A172 (cell line): Measurements from ENCODE around the gene POGZ. TPM values are rescaled to one million over a fixed set of nuclear protein-coding genes. Genes with fewer than 3 reads are reported as not detected.
A peak's percentile ranks its signal among the peaks of the same experiment; 100 is the strongest.
"Not testable (repeated sequence)": the region's sequence is repeated elsewhere in the genome, so short reads cannot be mapped to it uniquely, and the experiment has no call there.

ENCODE experiments used
- DNase-seq: peaks from one replicate; pipeline ENCODE4 v3.0.0-alpha.2; 2015; ENCODE audit warnings: low spot score
- total RNA-seq: library from RNA; depleted of rRNA; stranded (reverse); fragments of >200 nt; shearing (Covaris generic); gene quantifications from 2 replicates; pipeline ENCODE4 v1.2.3, GENCODE V29; 2014

The POGZ gene
- total RNA-seq, 1 experiment from 2014 or later: 30.3 TPM

DNA sequence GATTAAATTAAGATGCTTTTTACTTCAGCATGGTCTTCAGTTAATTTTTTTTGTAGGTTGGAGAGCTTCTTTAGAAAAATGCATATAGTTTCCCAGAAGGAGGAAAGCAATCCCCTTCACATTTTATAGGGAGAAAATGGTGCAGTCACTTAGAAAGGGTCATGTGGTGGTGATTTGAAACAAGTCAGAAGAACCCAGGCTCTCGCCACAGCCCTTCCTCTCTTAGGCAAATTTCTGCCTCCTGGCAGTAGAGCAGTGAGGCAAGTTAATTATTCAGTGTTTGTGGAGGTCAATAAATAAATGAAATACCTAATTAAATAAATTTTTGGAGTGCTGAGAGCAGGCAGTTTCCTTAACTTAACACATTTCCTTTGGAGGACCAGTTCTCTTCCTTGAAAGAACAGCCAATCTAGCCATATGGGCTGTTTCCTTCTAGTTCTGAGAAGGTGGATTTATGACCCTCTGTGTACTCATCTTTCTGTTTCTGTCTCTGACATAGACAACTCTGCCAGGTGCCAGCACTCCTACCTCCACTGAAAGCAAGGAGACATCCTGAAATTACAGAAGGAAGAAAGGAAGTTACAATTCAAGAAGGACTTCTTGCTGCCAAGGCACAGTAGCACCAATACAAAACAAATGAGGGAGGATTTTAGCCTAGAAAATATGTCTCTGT is 19.0 kb upstream of the POGZ start:
- DNase-seq: no peak

DNA sequence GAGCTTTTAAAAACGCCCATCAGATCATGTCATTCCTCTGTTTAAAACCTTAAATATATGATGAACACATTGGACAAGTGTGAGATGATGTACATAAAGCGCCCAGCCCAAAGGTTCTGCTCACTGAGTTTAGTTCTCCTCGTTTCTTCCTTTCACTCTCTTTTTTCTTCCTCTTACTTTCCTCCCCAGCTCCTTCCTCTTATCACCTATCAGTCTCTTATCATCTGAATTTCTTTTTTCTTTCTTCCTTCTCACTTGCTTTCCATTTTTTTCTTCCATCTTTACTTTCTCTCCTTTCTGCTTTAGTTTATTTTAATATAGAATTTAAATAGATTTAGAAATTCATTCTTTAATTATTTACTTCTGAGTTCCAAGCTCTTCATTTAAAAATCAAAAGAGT is 17.8 kb upstream of the POGZ start:
- no peak for DNase-seq

DNA sequence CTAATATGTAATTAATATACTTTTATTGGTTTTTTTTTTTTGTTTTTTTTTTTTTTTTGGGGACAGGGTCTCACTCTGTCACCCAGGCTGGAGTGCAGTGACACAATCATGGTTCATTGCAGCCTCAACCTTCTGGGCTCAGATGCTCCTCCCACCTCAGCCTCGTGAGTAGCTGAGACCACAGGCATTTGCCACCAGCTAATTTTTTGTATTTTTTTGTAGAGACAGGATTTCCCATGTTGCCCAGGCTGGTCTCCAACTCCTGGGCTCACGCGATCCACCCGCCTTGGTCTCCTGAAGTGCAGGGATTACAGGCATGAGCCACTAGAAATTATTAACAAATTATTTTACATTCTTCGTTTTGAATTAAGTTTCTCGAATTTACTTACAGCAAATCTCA is 16.8 kb upstream of the POGZ start:
- DNase-seq: no peak

DNA sequence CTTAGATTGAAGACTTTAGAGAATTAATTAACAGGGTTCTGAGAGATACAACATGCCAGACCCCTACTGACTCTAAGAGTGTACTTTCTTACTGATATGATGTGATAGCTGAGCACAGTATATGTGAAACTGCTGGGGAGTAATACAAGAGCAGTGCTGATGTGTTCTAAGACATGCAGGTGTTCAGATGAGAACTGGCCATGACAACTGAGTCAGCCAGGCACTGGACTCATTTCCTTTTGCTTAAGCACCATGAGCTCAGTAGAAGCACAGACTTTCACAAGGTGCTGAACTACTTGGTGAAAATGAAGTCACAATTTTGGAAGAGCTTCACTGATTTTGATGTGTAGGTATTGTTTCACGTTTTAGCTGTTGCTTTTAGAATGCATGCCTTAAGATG is 15.9 kb upstream of the POGZ start:
- DNase-seq: no peak

DNA sequence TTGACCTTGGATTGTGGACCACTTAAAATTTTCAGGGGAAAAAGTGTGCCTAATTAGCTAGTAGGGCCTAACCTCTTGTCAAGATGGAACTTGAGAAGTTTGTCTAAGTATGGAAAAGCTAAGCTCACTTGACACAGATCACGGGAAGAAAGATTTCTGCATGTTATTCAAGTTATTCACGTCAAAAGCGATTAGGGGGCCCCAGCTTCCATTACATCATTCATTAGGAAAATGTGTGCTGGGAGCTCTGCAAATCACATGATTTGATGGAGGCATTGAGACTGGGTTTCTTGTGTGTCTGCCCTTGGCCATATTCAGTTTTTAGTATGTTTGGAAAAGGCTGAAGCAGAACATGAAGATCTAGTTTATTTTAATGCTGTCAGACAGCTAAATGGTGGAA is 15.5 kb upstream of the POGZ start:
- no peak for DNase-seq

DNA sequence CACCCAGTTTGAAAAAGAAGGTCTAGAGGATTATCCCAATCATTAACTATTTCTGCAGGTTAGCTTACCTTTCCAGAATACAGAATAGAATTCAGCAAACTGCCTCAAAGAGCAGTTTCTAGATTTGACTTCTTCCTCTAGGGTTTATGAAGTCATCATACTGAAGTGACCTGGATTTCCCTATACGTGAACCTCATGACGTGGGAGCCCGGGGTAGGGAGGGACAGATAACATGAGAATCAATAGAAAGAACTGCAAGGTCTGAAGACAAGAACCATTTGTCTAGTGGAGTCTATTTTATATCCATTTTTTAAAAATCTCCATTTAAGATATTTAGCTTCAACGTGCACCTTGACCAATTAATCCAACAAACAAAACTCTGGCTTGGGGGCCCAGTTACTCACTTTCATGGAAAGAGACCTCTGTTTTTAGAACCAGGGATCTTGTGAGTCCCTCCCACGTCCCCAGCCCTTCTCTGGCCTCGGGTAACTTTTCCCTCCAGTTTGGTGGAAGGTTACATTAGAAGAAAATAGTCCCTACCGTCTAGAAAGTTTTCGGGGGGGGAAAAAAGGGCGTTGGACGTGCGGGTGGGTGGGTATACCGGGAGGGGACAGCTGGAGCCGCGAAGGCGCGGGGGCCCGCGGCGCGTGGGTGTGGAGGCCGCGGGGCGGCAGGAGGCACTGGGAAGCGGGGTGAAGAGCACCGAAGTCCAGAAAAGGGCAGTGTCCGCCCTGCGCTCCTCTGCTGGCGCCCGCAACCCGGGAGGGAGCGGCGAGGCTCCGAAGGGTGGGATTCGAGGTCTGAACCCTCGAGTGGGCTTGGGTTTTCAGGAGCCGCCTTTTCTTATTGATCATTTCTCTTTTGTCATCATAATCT is 13.8 kb upstream of the POGZ start:
- no peak for DNase-seq

DNA sequence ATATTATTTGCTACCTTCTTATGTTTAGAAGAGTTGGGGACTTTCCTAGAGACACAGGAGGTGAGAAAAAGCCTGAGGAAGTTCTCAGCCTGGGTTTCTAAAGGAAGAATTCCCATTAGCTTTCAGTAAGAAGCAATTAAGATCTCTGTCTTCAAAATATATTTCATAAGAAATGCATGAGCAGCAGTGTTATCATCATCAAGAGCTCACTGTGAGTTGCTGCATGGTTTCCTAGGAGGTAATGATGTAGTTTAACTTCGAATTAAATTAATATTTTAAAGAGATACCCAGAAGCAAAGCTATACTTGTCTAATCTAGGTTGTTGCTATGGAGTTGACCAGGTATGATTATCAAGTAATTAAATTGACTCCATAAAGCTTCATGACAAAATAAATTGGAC is 5.7 kb upstream of the POGZ start:
- DNase-seq: no peak

DNA sequence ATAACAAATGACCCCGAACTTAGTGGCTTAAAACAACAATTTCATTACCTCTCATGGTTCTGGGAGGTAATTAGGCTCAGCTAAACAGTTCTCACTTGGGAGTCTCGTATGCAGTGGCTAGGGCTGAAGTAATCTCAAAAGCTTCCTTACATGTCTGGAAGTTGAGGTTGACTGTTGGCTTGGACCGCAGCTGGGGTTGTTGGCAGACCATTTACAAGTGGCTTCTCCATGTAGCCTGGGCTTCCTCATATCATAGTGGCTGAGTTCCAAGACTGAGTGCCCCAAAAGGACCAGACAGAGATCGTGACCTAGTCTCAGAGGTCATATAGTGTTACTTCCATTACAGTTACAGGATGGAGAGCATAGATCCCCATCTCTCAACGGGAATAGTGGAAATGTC is 2.4 kb upstream of the POGZ start:
- no peak for DNase-seq

DNA sequence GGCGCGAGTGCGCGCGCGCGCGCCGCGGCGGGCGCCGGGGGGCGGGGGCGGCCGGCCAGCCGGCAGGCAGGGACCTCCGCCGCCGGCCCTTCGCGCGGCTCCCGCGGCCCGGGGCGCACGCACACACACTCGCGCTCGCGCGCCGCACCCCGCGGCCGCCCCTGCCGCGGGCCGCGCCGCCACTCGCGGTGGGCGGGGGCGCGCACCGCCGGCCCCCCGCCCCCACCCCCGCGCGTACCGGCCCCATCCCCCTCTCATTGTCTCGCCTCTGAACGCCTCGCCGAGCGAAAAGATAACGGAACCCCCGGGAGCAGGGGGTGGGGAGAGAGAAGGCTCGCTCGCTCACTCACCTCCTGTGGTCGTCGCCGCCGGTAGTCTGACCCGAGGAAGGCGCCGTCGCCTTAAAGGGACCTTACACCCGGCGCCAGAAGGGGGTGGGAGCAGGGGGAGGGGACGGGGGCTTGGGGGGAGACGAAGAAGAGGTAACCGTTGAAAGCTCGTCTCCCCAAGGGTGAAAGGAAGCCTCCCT is 428 bp downstream of the POGZ start:
- peak; percentile 74 for DNase-seq

DNA sequence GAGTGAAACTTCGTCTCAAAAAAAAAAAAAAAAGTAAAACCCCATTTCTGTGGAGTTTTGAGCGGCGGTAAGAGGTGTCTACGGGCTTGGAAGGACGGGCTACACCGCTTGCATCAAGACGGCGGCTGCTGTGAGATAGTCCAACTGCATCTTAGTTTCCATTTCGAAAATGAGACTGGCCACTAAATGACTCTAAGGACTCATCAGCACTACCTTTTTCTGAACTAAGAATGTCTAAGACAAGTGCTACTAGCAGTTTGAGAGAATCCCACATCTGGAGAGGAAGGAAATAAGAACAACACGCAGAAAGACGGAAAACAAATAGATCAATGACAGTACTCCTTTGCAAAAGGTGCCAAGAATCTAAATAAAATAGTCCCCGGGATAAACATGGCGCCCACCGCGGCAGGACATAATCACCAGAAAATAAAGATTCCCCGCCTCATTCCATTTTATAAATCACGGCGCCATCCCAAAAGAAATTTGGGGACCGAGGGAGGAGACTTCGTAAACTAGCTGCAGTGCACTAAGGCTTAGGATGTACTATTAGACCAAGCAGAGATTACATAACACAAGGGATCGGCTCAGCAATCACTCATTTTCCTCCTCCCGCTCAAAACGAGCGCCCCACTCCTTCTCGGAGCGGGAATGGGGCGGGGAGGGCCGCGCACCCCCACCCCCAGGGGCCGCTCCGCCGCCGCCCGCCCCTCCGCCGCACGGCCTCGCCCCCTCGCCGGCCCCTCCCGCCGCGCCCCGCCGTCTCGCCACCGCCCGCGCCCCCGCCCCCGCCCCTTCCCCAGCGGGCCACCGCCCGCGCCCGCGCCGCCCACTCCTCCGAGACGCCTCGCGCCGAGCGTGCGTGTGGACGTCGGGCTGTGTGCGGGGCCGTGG is 1.1 kb downstream of the POGZ start:
- peak; percentile 92 for DNase-seq

DNA sequence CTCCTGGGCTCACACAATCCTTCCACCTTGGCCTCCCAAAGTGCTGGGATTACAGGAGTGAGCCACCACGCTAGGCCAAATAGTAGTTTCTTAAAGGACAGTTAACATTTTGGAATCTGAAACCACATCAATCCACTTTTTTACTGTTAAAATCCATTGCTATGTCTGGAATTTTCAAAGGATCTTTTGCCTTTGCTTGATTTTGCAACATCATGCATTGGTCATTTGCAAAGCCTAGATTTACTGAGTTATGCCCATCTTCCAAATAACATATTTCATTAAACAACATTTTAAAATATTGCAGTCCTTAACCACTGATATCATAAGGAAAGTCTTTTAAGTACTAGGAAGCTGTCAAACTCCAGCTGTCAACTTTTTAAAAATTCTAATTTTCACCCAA is 3.3 kb downstream of the POGZ start:
- no peak for DNase-seq

DNA sequence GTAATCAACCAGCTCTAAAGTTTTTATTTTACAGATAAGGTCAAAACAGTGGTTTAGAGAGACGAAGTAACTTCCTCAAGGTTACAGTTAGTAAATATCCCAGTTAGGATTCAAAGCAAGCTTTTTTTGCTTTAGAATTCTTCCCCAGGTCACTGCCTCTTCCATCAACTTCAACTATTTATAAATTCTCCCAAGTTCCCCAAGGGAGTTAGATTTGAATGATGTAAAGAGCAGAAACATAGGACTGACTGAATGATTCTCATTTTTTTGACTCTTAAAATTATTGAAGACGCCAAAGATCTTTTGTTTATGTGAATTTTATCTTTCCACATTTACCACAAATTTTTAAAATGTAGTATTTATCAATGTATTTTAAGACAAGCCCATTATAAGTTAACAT is 4.1 kb downstream of the POGZ start:
- no peak for DNase-seq

DNA sequence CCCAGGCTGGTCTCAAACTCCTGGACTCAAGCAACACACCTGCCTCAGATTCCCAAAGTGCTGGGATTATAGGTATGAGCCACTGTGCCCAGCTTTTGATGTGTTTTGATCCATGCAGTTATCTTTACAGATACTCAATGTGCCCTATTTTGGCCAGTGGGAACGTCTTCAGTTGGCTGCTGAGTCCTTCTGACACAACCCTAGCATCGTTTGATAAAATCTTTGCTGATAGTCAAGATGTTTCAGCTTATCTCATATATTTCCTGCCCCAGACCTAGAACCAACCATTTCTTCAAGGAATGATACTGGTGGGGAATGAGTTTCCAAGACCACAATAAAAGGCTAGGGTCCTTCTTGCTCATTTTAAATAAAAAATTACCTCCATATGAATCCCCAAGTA is 11.6 kb downstream of the POGZ start:
- DNase-seq: no peak

DNA sequence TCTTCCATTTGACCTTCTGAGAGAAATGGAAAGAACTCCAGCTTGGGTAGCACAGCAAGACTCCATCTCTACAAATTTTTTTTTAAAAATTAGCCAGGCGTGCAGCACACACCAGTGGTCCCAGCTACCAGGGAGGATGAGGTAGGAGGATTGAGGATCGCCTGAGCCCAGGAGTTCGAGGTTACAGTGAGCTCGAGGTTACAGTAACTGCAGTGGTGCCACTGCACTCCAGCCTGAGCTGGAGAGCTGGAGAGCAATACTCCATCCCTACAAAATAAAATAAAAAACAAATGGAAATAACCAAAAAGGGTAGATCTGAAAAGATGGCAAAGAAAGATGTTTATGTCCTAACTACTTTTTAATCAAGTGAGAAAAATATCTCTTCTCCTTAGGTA is 14.5 kb downstream of the POGZ start:
- DNase-seq: no peak

DNA sequence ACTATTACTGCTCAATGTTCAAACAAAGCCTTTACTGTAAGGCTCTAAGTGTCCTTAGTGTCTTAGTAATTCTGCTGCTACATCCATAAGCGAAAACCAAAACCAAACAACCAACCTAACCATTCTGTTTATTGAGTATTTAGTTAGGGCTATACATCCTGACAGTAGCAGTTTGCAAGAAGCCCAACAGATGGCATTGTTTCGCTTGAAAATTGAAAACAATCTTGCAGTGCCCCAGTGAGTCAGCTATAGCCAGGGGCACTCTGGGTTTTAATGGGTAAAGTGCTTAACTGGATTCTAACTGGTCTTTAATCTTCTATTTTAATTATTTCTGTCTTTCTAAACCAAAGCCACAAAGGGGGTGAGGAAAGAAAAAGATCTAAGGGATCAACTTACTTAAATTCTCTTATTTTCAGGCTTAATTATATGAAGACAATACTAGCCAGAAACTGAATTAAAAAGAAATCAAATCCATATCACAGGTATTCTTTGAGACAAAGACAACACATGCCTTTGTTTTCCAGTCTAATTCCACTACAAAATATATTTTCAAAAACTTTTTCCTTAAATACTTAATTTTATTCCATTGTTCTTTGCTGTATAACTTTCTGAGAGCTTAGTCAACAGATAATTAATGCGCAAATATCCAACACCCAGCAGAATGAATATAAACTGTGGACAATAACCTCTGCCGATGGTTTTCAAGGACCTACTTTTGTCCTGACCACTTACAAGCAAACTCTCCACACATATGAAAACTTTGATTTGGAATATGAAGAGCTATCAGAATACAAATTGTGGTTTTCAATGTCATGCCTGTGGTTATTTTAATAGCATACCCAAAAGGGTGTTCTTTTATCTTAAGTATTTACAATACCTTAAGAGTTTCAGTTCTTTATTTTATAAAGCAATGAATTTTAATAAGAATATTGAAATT is 15.2 kb downstream of the POGZ start:
- peak; percentile 93 for DNase-seq

DNA sequence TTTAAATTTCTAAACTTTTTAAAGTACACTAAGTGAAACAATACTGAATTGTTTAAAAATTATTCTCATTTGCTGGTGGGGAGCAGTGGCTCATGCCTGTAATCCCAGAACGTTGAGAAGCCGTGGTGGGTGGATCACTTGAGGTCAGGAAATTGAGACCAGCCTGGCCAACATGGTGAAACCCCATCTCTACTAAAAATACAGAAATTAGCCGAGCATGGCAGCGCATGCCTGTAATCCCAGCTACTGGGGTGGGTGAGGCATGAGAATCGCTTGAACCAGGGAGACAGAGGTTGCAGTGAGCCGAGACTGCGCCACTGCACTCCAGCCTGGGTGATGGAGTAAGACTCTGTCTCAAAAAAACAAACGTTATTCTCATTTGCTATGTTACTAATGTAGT is 21.9 kb downstream of the POGZ start:
- not testable (repeated sequence) for DNase-seq

DNA sequence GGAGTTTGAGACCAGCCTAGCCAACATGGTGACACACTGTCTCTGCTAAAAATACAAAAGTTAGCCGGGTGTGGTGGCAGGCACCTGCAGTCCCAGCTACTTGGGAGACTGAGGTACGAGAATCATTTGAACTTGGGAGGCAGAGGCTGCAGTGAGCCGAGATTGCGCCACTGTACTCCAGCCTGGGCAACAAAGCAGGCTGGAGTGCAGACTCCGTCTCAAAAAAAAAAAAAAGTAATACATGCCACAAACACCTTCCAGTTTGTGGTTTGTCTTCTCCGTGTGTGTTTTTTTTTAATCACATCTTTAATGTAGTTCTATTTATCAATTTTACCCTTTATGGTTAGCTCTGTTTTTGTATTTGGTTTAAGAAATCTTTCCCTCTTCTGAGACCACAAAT is 22.3 kb downstream of the POGZ start:
- DNase-seq: no peak

DNA sequence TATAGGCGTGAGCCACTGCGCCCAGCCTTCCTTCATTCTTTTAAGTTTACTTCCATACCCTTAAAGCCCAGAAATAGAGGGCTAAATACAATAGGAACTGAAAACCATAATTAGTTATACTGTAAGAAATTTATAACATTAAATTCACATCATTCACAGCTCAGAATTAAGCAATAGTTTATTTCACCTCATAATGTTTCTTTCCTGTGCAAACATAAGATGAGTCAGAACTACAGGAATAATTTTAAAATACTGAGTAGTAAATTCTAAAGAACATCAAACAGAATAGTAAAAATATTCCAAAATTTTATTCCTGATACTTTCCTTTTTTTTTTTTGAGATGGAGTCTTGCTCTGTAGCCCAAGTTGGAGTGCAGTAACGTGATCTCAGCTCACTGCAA is 24.1 kb downstream of the POGZ start:
- no peak for DNase-seq

DNA sequence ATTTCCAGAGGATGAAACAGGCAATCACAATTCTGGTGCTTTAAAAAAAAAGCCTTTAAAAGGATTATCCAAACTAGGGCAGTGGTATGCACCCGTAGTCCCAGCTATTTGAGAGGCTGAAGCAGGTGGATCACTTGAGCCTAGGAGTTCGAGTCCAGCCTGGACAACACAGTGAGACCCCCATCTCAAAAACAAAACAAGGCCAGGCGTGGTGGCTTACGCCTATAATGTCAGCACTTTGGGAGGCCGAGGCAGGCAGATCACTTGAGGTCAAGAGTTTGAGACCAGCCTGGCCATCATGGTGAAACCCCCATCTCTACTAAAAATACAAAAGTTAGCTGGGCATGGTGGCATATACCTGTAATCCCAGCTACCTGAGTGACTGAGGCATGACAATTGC is 25.5 kb downstream of the POGZ start:
- not testable (repeated sequence) for DNase-seq

DNA sequence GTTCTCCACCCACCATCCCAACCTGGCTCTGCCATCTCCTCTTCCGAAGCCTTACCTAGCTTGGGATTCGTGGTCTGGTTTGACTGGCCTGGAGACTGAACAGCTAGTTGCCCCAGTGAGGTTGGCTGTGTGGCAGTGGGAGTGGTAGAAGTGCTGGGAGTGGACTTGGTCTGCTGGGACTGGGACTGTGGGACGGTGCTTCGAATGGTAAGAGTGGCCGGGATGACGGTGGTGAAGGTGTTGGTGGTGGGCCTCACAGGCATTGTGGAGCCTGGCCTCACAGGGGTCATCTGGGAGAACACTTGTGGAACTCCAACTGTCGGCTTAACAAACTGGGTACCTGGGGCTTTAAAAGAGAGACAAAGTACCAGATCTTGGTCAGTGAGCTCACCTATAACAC is 31.2 kb downstream of the POGZ start:
- DNase-seq: no peak

DNA sequence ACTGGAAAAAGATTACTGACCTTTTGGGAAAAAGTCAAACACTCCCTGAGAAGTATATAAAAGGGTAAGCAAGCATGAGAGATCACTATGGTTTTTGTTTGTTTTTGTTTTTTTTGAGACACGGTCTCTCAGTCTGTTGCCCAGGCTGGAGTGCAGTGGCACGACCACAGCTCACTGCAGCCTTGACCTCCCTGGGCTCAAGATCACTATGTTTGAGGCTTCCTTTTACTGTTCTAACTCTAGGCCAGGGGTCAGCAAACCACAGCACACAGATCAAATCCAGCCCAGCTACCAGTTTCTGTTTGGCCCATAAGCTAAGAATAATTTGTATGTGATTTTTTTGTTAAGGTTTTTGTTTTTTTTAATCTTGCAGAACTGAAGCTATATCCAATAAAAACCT is 34.2 kb downstream of the POGZ start:
- DNase-seq: no peak
